BJ (cell line): Measurements from ENCODE around the gene CCDC158. TPM values are rescaled to one million over a fixed set of nuclear protein-coding genes. Genes with fewer than 3 reads are reported as not detected.
"Not testable (repeated sequence)": the region's sequence is repeated elsewhere in the genome, so short reads cannot be mapped to it uniquely, and the experiment has no call there.

Experiments used
- CTCF ChIA-PET: fragments of 350-600 bp; formaldehyde crosslinking; extraction: SDS; loops from one replicate; lab custom pipeline; 2021; ENCODE audit warnings: antibody characterized with exemption, inconsistent platforms; lab: Yijun Ruan, JAX
- POLR2A ChIA-PET: fragments of 300-600 bp; sonication (Branson Sonifier 250); formaldehyde crosslinking; extraction: SDS; loops from one replicate; lab custom pipeline; 2021; ENCODE audit warnings: antibody characterized with exemption; lab: Charles Lee
- DNase-seq: peaks from one replicate; pipeline ENCODE4 v3.0.0-alpha.2; 2011; ENCODE audit warnings: low read depth
- H3K27me3 ChIP-seq: 2 replicates; pipeline ENCODE4 v1.6.0; 2011; ENCODE audit warnings: low read length; ENCODE audit not compliant: control insufficient read depth, insufficient read depth
- H3K36me3 ChIP-seq: 2 replicates; pipeline ENCODE4 v1.5.1; 2011; ENCODE audit warnings: low read length; ENCODE audit not compliant: control insufficient read depth, insufficient read depth
- H3K4me3 ChIP-seq: 2 replicates; pipeline ENCODE4 v1.5.1; 2011; ENCODE audit warnings: low read depth, mild to moderate bottlenecking, control low read depth, low read length
- polyA plus RNA-seq: library from polyadenylated mRNA; depleted of rRNA; stranded (reverse); fragments of >200 nt; gene quantifications from 2 replicates; pipeline ENCODE4 v1.2.3, GENCODE V29; 2011
- TF ChIP-seq, protein P1 (sequence below): IDR thresholded peaks from 2 replicates; pipeline ENCODE4 v1.5.1; 2011; ENCODE audit warnings: low read depth, mild to moderate bottlenecking, control low read depth, inconsistent platforms, low read length, moderate library complexity; ENCODE audit not compliant: insufficient read depth

The CCDC158 gene
- polyA plus RNA-seq, 1 experiment = 0.11 TPM

DNA sequence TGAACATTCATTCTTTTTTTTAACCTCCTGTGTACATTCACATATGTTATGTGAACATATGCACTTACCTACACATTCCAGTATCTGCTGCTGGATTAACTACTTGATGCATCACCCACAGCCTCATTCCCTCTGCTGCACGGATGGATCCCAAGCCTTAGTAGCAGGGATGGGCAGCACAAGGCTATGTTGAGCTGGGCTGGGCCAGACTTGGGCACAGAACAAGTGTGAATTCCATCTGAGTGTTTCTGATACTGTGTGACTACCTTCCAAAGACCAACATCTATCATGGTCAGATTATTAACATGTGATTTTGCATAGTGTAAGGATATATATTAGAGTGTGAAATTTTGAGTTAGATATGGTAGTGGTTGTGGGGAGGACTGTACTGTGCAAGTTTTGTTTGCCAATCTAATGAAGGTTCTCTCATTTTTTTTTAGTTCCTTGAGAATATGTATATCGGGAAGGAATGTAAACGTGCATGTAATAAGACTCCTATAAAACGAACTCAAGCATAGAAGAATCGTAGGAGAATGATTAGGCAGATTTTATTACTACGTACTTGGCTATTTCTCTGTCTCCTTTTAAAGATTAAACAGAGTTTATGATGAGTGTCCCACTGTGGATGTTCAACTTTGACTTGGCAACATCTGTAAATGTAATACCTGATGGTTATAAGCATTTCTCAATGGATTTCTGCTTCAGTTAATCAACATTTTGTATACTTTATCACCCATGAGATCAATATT lies 137.8 kb downstream of the CCDC158 start:
- Histone ChIP-seq H3K36me3 (no peaks in the 10 kb centered on the region), H3K27me3 (no peaks in the 10 kb centered on the region; the same call in 1 of the 2 replicates), H3K4me3 (no peak overlapping the region)
- ChIA-PET CTCF (no interaction called here), POLR2A (no interaction called here)
- TF ChIP-seq, protein P1, sequence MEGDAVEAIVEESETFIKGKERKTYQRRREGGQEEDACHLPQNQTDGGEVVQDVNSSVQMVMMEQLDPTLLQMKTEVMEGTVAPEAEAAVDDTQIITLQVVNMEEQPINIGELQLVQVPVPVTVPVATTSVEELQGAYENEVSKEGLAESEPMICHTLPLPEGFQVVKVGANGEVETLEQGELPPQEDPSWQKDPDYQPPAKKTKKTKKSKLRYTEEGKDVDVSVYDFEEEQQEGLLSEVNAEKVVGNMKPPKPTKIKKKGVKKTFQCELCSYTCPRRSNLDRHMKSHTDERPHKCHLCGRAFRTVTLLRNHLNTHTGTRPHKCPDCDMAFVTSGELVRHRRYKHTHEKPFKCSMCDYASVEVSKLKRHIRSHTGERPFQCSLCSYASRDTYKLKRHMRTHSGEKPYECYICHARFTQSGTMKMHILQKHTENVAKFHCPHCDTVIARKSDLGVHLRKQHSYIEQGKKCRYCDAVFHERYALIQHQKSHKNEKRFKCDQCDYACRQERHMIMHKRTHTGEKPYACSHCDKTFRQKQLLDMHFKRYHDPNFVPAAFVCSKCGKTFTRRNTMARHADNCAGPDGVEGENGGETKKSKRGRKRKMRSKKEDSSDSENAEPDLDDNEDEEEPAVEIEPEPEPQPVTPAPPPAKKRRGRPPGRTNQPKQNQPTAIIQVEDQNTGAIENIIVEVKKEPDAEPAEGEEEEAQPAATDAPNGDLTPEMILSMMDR = no peak
- no peak for DNase-seq

- H3K4me3 ChIP-seq, H3K36me3 ChIP-seq, H3K27me3 ChIP-seq, DNase-seq, POLR2A ChIA-PET: not testable (repeated sequence)
- CTCF ChIA-PET = interaction anchor here (0.9 kb wide), 1 partner anchor 98 kb away, joined by 3 read pairs; no protein-coding TSS in a partner anchor
Measured at GRCh38 chr4:76281594-76281993, 139.3 kb downstream of the CCDC158 start.

DNA sequence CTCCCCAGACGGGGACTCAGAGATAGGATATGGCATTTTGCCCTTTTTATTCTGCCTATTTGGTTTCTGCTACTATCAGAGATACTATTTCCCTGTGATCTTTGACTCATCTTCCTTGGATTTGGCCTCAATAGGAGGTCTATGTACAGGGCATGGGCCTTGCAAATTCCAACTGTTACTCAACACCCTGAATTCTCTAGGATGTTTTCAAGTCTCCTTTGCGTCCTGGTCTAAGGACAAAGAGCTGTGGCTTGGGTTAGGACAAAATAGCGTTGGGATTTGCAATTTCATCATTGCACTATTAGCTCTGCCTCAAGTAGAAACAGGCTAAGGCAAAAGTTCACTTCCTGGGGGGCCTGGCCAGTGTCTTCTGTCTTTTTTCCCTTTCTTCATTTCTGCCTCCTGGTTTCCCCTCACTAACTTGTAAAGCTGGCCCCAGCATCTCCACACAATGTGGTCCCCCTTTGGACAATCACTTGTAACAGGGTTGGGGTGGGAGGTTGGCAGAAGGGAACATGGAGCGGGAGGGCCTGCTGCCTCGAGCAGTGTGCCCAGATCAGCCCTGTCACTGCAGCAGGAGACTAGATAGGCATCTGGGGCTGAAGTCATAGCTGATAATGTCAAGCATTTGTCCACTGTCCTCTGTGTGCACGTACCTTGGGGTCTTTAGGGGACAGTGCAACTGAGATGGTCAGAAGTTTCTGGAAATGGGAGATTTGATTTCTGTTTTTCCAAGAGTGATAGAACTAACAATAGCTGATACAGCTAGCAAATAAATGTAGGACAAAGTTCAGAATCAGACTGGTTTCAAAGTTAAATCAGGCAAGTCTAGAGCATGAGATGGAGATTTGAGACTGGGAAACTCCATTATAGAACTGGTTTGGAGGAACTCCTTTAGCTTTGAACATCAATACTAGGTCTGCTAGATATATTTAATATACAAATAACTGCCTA lies 140.2 kb downstream of the CCDC158 start:
- POLR2A ChIA-PET = no interaction called here
- DNase-seq = no peak
- peaks cover 2% of the 10 kb centered on the region; the same call in 1 of the 2 replicates for H3K27me3 ChIP-seq
- no peak overlapping the region for H3K4me3 ChIP-seq
- TF ChIP-seq, protein P1 = no peak
- CTCF ChIA-PET = interaction anchor here (0.9 kb wide), 1 partner anchor 97 kb away, joined by 3 read pairs; no protein-coding TSS in a partner anchor
- H3K36me3 ChIP-seq = no peaks in the 10 kb centered on the region

DNA sequence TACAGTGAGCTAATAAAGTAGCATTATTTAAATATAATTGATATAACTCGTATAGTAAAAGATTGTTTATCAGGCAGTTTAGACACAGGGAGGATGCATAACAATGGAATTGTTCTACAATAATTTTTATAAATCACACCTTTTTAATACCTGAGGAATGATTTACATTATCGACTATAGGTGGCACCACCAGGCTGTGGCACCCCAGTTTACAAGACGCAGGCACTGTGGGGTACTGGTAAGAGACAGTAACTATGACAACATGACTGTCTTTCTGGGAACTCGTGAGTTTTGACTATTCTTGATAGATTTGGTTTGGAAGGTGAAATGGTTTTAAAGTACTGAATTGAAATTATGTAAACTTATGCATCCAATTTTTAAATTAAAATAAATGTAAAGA lies 141.5 kb downstream of the CCDC158 start:
- TF ChIP-seq, protein P1 = no peak
- Histone ChIP-seq H3K27me3 (peaks cover 4% of the 10 kb centered on the region), H3K36me3 (no peaks in the 10 kb centered on the region), H3K4me3 (no peak overlapping the region)
- DNase-seq = no peak
- CTCF ChIA-PET = interaction anchor here (0.9 kb wide), 1 partner anchor 8 kb away, joined by 3 read pairs; no protein-coding TSS in a partner anchor
- POLR2A ChIA-PET = no interaction called here

- Histone ChIP-seq H3K4me3 (no peak overlapping the region), H3K36me3 (no peaks in the 10 kb centered on the region), H3K27me3 (peaks cover 4% of the 10 kb centered on the region)
- DNase-seq = no peak
- POLR2A ChIA-PET = no interaction called here
- TF ChIP-seq, protein P1 = no peak
- CTCF ChIA-PET = interaction anchor here (0.8 to 1.6 kb wide), 4 partner anchors 9 to 29 kb away, joined by 3 read pairs; no protein-coding TSS in a partner anchor
Measured at GRCh38 chr4:76278583-76278982, 142.4 kb downstream of the CCDC158 start.
